ENCODE data around the gene AKT1S1.

Gene AKT1S1

DNA sequence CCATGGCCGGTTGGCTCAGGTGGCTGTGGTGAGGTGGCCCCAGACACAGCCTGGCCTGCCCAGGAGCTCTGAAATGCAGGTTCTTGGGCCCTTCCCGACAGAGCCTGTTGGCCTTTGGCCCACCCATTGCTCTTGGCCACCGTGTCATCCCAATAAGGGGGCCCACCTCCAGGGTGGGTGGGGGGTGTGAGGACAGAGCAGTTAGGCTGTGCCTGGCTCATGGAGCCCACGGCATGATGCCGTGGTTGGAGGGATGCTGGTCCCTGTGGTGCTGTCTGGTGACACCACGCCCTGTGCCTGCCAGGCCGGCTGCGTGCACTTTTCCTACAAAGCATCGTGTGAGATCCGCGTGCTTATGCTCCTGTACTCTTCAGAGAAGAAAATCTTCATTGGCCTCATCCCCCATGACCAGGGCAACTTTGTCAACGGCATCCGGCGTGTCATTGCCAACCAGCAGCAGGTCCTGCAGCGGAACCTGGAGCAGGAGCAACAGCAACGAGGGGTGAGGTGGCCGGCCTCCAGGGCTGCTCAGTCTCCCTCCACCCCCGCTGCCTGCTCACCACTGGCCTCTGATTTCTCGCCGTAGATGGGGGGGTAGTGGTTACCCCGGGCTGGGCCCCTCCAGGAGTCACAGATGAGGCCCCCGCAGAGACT is 17.3 kb downstream of the AKT1S1 start:
- intact Hi-C loops (cut with DNase I) = no loop called here
- peak in 1 of 42 donors; percentile 1 for DNase-seq

DNA sequence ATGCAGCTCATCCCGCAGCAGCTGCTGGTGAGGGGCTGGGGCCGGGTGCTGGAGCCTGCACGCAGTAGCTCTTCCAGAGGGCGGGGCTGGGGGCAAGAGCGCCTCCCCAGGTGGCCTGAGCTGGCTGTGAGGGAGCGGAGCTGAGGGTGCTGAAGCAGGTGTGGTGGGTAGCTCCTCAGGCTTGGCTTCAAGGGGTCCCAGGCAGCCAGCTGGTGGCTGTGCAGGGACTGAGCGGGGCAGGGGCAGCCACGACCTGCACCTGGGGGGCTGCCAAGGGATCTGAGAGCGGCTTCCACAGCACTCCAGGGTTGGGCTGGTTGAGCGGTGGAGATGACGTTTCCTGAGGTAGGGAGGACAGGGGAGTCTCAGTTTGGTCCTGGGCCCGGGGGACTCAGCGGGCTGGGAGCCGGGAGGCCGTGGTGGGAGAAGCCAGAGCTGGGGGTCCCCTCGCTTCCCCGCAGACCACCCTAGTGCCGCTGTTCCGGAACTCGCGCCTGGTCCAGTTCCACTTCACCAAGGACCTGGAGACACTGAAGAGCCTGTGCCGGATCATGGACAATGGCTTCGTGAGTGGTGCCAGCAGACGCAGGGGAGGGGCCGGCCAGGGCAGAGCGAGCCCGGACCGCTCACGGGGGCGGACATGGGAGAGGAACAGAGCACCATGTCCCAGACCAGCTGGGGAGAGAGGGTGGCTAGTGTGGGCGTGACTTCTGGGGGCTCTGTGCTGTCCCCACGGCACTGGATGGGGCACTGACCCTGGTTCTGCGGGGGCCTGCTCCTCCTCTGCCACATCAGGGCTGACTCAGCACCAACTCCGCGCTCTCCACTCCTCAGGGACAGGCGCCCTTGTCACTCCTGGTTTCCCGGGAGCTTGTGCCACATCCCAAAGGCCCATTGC is 18.8 kb downstream of the AKT1S1 start:
- intact Hi-C loops (cut with DNase I) = no loop called here
- DNase-seq = peak in 32 of 42 donors; percentile 21 to 76 (median 58)

DNA sequence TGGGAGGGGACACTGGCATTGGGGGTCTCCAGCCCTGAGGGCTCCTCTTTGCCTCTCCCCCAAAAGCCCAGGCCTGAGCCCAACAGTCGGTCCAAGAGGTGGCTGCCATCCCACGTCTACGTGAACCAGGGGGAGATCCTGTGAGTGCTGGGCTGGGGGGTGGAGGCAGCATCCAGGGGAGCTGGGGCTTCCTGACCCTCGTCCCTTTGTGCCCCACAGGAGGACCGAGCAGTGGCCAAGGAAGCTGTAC is 19.4 kb downstream of the AKT1S1 start:
- no peak for DNase-seq
- intact Hi-C loops (cut with DNase I) = no loop called here

DNA sequence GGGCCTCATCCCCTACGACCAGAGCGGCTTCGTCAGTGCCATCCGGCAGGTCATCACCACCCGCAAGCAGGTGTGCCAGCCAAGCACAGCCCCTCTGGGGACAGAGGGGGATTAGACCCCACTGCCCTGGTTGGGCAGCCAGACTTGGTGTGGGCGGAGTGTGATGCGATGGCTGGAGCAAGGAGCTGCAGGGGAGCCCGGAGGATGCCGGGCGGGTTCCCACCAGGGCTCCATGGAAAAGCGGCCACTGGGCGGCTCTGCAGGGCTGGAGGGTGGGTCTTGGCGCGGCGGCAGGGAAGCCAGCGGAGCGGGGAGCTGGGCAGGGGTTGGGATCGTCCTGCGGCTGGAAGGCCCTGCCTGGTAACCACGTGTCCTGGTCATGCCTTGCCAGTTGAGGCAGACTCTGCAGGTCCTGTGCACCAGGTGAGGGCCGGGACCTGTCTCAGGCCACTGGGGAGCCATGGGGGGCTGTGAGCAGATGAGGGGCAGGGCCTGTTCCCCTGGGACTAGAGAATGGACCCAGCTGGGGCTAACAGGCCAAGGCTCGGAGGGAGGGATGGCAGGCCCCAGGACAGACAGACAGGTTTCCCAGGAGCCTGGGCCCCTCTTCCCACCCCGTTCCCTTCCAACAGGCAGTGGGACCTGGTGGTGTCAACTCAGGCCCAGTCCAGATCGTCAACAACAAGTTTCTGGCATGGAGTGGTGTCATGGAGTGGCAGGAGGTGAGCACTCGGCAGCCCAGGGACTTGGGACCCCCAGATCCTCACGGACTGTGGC is 19.9 kb downstream of the AKT1S1 start:
- DNase-seq = no peak
- intact Hi-C loops (cut with DNase I) = no loop called here

DNA sequence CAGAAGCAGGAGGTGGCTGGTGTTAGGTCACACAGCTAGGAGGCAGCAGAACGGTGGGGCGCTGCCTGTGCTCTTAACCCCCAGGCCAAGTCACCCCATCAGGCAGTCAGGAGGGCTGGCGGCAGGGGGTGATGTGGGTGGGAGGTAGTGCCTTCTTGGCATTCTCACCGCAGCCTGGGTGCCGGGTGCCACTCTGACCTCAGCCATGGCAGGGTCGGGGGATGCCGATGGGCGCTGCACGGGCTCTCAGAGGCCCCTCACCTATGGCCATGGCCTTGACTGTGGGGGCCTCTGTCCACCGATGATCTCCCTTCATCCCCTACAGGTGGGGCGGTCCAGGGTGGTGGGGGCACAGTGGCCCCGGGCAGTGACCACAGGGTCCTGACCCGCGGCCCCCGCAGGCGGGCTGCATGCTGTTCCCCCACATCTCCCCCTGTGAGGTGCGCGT is 20.6 kb downstream of the AKT1S1 start:
- intact Hi-C loops (cut with DNase I) = no loop called here
- no peak for DNase-seq

DNA sequence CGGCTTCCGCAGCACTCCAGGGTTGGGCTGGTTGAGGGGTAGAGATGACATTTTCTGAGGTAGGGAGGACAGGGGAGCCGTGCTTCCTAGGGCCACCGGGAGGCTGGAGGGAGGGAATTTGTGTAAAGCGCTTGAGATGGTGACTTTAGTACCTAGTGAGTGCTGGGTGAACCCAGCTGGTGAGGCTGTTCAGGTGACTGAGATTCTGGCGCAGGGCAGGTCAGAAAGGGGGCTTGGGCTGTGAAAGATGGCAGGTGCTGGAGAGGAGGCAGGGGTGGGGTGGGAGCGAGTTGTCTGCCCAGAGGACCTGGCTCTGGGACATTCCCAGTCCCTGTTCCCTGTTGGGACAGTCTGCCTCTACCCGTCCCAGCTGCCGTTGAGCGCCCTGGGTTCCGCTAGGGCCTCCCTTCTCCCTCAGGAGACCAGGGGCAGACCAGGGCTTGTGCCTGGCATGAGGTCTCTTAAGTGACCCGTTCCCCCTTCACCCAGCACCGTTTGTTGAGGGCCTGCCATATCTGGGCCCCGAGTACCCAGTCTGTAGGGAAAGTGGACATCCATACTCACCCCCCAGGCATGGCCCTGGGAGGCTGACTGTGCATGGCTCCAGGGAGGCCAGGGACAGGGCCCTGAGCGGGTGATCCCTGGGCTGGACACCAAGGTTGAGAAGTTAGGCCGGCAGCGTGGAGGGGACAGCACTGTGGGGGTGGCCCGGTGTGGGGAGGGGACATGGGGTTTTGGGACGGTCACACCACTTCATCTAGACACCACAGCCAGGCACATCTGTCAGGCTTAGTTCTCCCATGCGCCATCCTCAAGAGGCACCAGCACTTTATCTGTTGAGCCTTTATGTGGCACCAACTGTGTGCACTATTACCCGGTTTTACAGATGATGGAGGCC is 21.2 kb downstream of the AKT1S1 start:
- no peak for DNase-seq
- intact Hi-C loops (cut with DNase I) = no loop called here

DNA sequence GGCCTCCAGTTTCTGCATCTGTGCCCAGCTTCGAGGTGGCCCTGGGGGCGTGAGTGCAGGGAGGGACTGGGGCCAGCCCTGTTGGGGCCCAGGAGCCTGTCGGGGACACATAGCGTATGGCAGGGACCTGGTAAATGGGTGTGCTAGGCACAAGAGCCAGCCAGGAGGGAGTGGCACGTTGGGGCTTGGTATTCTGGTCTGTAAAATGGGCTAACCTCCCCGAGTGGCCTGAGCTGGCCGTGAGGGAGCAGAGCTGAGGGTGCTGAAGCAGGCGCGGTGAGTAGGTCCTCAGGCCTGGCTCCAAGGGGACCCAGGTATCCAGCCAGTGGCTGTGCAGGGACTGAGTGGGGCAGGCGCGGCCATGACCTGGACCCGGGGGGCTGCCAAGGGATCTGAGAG is 21.9 kb downstream of the AKT1S1 start:
- intact Hi-C loops (cut with DNase I) = no loop called here
- no peak for DNase-seq

DNA sequence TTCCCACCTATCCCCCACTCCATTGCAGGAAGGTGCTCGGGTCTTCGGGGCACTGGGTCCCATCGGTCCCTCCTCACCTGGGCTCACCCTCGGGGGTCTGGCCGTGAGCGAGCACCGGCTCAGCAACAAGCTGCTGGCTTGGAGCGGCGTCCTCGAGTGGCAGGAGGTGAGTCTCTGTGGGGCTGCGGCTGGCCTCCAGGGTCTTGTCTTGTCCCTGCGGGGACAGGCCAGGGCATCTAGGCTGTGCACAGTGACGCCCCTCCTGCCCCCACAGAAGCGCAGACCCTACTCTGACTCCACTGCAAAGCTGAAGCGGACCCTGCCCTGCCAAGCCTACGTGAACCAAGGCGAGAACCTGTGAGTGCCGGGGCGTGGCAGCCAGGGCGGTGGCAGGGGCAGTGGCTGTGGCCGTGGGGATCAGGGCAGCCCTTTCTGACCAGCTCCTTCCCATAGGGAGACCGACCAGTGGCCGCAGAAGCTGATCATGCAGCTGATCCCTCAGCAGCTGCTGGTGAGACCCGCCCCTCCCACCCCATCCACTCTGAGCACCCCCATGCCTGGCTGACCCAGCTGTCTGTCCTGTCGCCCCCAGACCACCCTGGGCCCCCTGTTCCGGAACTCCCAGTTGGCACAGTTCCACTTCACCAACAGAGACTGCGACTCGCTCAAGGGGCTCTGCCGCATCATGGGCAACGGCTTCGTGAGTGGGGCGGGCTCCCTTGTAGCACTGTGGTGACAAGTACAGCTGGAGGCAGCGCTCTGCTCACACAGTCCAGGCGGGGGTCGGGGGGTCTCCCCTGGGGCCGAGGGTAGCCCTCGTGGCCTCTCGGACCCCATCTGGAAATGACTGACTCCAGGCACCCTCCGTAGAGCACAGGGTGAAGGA is 22.5 kb downstream of the AKT1S1 start:
- DNase-seq = no peak
- intact Hi-C loops (cut with DNase I) = loop anchor here (5.0 kb wide), 1 partner anchor 37 kb away; the partner anchor contains the start of gene MED25

DNA sequence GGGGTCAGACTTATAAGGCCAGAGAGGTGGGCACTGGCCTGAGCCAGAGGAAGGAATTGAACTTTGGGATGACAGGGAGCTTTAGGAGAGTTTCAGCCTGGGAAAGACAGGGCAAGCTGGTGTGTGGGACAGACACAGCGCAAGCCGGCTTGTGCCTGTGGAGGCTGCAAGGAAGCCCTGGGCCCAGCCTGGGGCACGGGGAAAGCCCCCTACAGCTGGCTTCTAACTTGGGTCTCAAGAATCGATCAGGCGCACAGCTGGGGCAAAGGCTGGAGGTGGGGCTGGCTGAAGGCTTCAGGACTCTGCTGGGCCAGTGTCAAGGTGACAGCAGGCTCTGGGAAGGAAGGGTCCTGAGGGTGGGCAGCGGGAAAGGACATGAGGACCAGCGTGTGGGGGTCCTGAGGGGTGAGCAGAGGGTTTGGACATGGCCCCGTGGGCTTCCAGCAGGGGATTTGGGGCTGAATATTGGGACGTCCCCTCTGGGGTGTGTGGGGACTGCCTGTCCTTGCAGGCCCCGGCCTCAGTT is 23.2 kb downstream of the AKT1S1 start:
- no peak for DNase-seq
- intact Hi-C loops (cut with DNase I) = loop anchor here (5.0 kb wide), 1 partner anchor 37 kb away; the partner anchor contains the start of gene MED25

DNA sequence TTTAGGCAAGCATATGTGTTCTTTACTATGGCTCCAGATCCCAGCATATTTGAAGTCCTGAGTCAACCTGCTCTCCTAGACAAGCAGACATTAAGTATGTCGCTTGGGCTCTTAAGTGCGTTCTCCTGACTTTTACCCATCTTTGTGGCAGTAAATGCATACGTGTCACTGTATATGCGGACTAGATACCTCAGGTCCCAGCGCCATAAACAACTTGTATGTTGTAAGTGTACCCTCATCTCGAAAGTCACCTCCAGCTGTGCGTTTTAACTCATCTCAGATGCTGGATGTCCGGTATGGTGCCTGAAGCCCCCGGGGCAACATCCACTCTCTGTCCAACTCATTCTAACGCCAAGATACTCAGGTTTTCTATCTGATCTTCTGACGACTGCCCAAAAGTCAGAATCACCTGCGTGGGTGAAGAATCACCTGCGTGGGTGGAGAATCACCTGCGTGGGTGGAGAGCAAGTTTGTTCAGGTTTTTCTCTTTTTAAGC is 24.5 kb downstream of the AKT1S1 start:
- intact Hi-C loops (cut with DNase I) = loop anchor here (5.0 kb wide), 1 partner anchor 35 kb away; the partner anchor contains the start of gene MED25
- DNase-seq = no peak

DNA sequence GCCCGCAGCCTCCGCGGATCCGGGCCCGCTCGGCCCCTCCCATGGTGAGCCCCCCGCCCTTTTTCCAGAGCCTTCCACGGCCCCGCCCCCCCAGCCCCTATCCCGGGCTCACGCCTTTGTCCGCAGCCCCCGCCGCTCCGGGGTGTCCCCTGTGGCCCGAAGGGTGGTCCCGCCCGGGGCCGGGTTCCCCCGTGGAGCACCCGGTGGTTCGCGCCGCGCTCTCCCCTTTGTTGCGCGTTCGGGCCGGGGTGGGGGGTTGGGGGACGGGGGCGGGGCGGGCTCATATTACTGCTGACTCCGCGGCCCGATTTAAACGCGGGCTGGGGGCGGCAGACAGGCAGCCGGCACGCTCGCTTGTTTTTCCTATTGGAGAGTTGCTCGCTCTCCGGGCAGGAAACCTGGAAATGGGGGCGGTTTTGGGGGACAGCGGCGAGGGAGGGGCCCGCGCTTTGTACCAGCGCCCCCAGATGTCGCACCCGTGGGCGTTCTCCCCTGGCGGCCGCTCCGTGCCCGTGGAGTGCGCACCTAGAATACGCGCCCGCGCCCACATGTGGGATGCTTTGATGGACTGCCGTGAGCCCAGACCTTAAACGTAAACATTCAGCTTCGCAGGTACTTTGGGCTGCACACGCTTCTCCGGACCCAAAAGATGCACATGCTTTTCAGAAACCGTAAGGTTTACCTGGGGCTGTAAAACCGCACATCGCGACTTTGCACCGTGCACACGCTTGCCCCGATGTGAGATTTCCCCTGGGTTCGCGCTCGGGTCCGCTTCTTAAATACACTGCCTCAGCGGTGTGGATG is 25.5 kb downstream of the AKT1S1 start:
- DNase-seq = peak in 18 of 42 donors; percentile 17 to 69 (median 49)
- intact Hi-C loops (cut with DNase I) = loop anchor here (5.0 kb wide), 1 partner anchor 34 kb away; the partner anchor contains the start of gene MED25

DNA sequence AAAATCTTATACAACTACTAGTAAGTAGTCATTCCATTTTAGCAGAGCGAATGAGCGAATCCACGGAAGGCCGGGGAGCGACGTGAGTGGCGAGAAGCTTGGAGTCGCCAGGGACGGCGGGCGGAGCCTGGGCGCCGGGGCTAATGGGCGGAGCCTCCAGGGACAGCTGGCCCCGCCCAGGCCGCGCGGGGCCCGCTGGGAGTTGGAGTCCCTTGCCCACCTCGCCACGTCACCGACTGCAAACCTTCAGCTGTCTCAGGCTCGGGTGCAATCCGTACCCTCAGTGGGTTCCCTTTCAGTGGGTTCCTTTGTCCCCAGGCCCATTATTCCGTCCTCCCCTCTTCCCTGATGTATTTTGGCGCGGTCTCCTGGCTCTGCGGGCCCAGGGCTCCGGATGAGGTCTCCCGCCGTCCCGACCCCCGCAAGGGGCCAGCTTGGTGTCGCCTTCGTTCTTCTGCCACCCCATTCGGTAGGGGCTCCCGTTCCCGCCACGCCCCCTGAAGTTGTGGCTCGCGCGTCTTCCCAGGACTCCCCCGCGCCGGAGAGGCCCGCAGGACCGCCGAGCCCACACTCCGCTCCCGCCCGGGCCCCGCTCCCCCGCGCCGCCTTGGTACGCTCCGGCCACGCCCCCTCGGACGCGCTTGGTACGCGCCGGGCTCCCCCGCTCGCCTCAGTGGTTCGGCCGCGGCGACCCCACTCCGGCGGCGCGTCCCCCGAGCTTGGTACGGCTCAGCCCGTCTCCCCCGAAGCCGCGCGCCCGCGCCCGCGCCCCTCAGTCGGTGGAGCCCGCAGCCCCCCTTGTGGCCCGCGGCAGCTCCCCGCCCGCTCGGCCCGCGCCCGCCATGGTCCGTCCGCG is 26.4 kb downstream of the AKT1S1 start, which contains the start of gene PTOV1:
PTOV1 (plus strand) TSS at position 673 of the 856 bp plus-strand sequence.
- peak; percentile 86 to 98 (median 95) for DNase-seq
- intact Hi-C loops (cut with DNase I) = loop anchor here (5.0 kb wide), 1 partner anchor 33 kb away; the partner anchor contains the start of gene MED25

DNA sequence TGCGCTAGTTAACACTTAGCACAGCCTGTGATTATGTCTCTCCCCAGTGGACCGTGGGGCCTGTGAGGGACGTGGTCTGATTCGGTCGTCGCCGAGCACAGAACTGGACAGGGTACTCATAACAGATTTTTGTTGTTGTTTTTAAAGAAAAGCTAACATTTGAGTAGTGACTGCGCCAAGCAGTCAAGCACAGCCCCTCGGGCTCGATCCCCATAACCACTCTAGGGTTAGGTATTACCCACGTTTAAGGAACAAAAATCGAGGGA is 27.0 kb downstream of the AKT1S1 start:
- intact Hi-C loops (cut with DNase I) = loop anchor here (5.0 kb wide), 1 partner anchor 33 kb away; the partner anchor contains the start of gene MED25
- DNase-seq = no peak

DNA sequence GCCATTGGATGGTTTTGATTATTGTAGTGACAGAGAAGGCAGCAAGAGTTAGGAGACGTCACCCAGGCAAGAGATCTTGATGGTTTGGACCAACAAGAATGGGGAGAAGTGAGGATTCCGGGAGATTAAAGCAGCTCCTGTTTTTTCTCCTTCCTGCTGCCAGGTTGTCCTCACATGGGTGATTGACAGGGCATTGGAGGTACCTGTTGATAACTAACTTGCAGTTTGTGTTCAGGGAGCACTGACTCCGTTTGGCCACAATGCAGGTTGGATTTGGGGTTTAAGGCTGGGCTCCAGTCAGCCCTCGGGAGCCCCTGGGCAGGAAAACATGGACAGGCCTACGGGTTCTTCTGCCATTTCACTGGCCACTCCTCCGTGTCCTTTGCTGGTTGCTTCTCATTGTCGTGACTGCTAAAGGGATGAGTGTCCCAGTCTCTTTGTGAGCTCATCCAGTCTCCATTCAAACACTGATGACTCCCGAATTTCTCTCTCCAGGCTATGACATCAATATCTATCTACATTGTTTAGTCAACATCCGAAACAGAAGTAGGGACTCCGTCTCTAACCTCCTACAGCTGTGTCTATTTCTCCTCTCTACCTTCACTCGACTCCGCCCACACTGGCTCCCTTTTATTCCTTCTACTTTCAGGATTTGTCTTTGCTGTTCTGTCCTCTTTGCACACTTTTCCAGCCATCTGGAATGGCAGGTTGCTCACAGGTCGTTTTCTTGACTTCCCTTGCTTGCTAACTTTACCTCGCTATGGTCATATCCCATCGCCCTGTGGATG is 27.5 kb downstream of the AKT1S1 start:
- no peak for DNase-seq

DNA sequence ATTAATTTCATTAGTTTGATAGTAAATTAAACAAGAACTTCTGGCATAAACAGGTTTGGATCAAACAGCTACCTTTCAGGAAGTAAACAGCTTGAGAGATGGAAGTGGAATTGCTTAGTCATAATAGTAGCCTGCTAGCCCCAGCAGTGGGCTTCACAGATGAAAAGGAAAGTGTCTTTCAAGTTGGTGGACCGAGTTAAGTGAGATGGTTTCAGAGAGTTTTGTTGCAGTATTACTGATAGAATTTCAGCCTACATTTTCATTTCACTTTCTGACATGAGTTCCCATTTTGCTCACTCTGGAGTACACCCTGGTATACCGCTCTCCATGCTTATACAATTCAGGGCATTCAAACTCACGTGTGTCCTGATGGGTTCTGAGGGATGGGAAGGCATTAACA is 28.2 kb downstream of the AKT1S1 start:
- intact Hi-C loops (cut with DNase I) = no loop called here
- DNase-seq = no peak

More for the DNA sequence above, 27.5 kb downstream of the AKT1S1 start:
- intact Hi-C loops (cut with DNase I) = loop anchor here (5.0 kb wide), 1 partner anchor 32 kb away; the partner anchor contains the start of gene MED25
